GM13977 (cell line): ENCODE measurements around the gene ADNP.
"Not testable (repeated sequence)": the region's sequence is repeated elsewhere in the genome, so short reads cannot be mapped to it uniquely, and the experiment has no call there.

Experiments used
- DNase-seq: peaks from one replicate; pipeline ENCODE4 v3.0.0; 2012; ENCODE audit warnings: low spot score
- in situ Hi-C: fragments of 300-500 bp; cut with MboI; formaldehyde crosslinking; loops from one replicate; pipeline ENCODE4 v1.12.0; 2022; ENCODE audit warnings: low sequenced_read_pairs, low pct_unique_long_range_greater_than_20kb, mixed read lengths, inconsistent platforms; ENCODE audit not compliant: unreplicated experiment
- TF ChIP-seq, protein P1 (sequence below): IDR thresholded peaks from 2 replicates; pipeline ENCODE4 v1.5.1; 2012; ENCODE audit warnings: mild to moderate bottlenecking, control low read depth; ENCODE audit not compliant: insufficient read depth; ENCODE audit errors: extremely low read depth, missing control alignments

The ADNP gene

DNA sequence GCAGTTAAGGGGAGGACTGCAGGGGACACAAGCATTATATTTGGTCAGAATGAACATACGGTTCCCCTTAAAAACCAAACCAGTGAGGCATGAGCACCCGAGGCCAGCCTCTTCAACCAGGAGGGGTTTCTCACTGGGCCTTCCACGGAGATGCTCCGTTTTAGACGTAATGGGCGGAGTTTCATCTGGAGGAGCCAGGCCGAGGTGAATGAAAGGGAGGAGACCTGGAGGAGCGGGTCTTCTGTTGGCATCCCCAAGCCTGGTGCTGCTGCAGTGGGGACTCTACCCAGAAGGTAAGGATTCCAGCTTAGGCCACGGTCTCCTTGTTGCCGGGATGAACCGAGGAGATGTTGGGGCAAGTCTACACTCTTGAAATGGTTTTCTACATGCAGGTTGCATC lies 47.4 kb downstream of the ADNP start:
- in situ Hi-C loops: no loop called here
- TF ChIP-seq, protein P1, sequence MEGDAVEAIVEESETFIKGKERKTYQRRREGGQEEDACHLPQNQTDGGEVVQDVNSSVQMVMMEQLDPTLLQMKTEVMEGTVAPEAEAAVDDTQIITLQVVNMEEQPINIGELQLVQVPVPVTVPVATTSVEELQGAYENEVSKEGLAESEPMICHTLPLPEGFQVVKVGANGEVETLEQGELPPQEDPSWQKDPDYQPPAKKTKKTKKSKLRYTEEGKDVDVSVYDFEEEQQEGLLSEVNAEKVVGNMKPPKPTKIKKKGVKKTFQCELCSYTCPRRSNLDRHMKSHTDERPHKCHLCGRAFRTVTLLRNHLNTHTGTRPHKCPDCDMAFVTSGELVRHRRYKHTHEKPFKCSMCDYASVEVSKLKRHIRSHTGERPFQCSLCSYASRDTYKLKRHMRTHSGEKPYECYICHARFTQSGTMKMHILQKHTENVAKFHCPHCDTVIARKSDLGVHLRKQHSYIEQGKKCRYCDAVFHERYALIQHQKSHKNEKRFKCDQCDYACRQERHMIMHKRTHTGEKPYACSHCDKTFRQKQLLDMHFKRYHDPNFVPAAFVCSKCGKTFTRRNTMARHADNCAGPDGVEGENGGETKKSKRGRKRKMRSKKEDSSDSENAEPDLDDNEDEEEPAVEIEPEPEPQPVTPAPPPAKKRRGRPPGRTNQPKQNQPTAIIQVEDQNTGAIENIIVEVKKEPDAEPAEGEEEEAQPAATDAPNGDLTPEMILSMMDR: no peak
- DNase-seq: no peak

DNA sequence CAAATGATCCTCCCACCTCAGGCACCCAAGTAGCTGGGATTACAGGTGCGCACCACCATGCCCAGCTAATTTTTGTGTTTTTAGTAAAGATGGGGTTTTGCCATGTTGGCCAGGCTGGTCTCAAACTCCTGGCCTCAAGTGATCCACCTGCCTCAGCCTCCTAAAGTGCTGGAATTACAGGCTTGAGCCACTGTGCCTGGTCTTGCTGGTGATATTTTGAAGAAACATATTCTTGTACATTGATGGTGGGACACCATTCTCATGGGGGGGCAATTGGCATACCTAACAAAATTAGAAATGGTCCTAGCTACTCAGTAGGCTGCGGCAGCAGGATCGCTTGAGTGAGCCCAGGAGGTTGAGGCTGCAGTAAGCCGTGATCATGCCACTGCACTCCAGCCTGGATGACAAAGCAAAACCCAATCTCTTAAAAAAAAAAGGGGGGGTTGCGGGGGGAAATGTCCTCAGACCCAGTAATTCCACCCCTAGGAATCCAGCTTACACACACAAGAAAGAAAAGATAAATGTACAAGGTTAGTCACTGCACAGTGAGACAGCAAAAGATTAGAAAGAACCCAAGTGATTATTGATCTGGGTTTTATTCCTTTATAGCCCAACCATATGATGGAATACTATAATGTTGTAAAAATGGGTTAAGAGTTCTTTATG lies 49.3 kb downstream of the ADNP start:
- in situ Hi-C loops, DNase-seq: not testable (repeated sequence)

DNA sequence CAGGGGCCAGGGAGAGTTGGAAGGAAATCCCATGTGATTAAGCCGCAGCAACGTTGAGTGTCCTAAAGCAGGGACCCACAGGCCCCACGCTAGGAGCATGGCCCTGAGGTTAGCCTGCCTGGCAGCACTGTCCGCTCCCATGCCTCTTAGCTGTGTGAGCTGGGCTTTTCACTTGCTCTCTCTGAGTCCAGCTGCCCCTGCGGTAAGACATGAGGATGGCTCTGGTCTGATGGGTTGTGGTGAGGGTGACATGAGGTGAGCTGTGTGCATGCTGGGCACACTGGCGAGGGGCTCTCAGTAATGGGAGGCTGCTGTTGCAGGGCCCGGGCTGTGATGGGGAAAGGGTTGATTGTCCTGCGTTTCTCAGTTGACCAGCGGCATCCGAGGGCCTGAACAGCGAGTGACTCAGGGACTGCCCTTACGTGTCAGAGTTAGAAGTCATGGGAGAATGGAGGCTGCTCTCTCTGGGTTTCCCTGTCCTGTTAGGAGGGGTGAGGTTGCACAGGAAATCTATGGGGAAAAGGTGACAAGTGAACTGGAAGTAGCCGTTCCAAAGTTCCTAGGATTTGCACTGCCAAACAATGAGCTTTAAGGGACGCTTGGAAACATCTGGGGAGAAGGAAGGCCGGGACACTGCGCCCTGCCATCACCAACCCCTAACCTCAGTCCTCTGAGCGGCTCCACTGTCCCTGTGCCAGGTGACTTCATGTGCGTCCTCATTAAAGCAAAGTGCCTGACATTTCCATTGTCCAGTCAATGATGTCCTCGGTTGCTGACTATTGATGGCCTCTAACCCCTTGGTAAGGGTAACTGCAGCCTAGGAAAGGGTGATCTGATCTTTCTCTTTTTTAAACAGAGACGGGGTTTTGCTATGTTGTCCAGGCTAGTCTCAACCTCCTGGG lies 51.3 kb downstream of the ADNP start:
- in situ Hi-C loops: no loop called here
- TF ChIP-seq, protein P1: no peak
- no peak for DNase-seq

DNA sequence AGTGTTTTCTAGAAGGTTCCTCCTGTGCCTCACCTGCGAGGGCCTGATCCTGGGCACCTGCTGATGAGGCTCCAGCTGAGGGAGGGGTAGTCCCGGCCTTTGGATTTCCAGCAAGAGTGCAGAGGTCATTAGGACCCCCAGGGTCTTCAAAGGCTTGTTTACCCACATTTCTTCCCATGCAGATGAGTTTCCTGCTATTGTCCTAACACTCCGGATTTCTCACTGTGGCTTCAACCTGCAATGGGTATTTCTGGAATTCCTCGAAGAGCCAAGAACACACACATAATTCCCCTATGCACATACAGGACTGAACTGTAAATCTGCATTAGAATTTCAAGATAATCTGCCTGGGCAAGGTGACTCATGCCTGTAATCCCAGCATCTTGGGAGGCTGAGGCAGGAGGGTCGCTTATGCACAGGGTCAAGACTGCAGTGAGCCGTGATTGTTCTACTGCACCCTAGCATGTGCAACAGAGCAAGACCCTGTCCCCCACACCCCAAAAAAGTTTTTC lies 53.9 kb downstream of the ADNP start:
- DNase-seq: no peak
- in situ Hi-C loops: no loop called here
- TF ChIP-seq, protein P1: no peak

DNA sequence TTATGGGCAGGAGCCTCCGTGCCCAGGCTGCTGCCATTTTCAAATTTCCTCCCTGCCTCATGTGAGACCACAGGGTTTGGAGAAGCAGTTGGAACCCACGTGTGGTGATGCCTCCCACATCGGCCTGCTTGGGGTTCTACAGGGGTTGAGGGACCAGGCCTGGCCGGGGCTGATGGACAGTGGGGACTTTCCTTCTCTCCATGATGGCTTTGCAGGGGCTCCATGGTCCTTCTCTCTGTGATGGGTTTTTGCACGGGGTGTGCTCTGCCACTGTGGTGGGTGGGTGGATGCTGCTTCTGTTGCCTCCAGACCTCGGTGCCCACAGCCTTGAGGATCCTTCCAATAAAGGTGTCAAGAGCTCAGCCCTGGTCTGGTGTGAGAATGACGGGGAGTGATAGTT lies 54.4 kb downstream of the ADNP start:
- in situ Hi-C loops: no loop called here

DNA sequence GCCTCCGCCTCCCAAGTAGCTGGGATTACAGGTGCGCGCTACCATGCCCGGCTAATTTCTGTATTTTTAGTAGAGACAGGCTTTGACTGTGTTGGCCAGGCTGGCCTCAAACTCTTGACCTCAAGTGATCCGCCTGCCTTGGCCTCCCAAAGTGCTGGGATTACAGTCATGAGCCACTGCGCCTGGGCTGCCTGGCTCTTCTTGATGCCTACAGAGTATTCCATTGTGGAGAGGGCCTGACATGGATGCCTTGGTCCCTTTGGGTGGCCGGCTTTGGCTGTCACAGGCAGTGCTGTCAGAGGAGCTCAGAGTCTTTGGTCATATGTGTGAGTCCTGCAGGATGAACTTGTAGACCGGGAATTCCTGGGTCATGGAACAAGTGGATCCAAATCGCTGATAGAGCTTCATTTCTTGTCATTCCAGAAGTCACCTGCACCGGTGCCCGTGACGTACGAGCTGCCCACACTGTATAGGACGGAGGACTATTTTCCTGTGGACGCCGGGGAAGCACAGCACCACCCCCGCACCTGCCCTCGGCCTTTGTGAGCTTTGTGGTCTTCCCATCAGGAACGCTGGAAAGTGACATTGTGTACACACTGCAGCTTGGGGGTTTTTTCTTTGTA lies 55.1 kb downstream of the ADNP start:
- TF ChIP-seq, protein P1: no peak
- in situ Hi-C loops: no loop called here
- no peak for DNase-seq

More for the DNA sequence above, 54.4 kb downstream of the ADNP start:
- DNase-seq: no peak
- TF ChIP-seq, protein P1: no peak
